Upper lobe of left lung (tissue), 4 donors: ENCODE results near the gene LRRFIP1.
A peak's percentile ranks its signal among the peaks of the same experiment; 100 is the strongest.

Source experiments
- CTCF ChIP-seq, 6 experiments: fragments of 450-650 bp in 4 of 6; fragments of 200-600 bp in 2 of 6; sonication (generic) in 2 of 6; IDR thresholded peaks; one replicate each; pipeline ENCODE4 v1.5.1; 2016 to 2019; ENCODE audit warnings: antibody characterized with exemption in 6 of 6
- EP300 ChIP-seq, 4 donors: sonication (generic); formaldehyde crosslinking; IDR thresholded peaks; one replicate each; pipeline ENCODE4 v1.5.1; 2017; ENCODE audit warnings: antibody characterized with exemption in 4 of 4, control low read depth in 2 of 4
- POLR2A ChIP-seq, 4 donors: fragments of 450-650 bp; IDR thresholded peaks; one replicate each; pipeline ENCODE4 v1.5.1; 2016 to 2017; ENCODE audit warnings: antibody characterized with exemption in 4 of 4, mild to moderate bottlenecking in 2 of 4
- POLR2AphosphoS5 ChIP-seq, 2 donors: sonication (generic); formaldehyde crosslinking; IDR thresholded peaks; one replicate each; pipeline ENCODE4 v1.5.1; 2017; ENCODE audit warnings: antibody characterized with exemption in 2 of 2

- TF ChIP-seq POLR2AphosphoS5 (IDR thresholded peaks at IDR 0.05), result peak in 1 of 2 donors; percentile 4
- no peak for TF ChIP-seq EP300 (IDR thresholded peaks at IDR 0.05)
- TF ChIP-seq POLR2A (IDR thresholded peaks at IDR 0.05), result no peak
- TF ChIP-seq CTCF (IDR thresholded peaks at IDR 0.05), result peak; percentile 87 to 95 (median 92)
These were observed 117.3 kb downstream of the LRRFIP1 start for GRCh38 chr2:237744613-237745249.
